CD14-positive monocyte (primary cell): ENCODE data around the gene STX8. TPM values are rescaled to one million over a fixed set of nuclear protein-coding genes. Genes with fewer than 3 reads are reported as not detected.

Source experiments
- DNase-seq, 3 donors: peaks; one replicate each; pipeline ENCODE4 v3.0.0-alpha.2; 2011 to 2022
- H2AFZ ChIP-seq: 2 replicates; pipeline ENCODE4 v1.6.0; 2012; ENCODE audit warnings: mild to moderate bottlenecking, low read depth, low read length, inconsistent platforms; ENCODE audit not compliant: insufficient read depth, poor library complexity, severe bottlenecking
- H3K27ac ChIP-seq, 2 donors: 1 replicate in 1 of 2; 2 replicates in 1 of 2; pipeline ENCODE4 v1.5.1; 2012 to 2013; ENCODE audit warnings: low read length in 2 of 2, control low read depth in 1 of 2, inconsistent platforms in 1 of 2, low read depth in 1 of 2, mild to moderate bottlenecking in 1 of 2
- H3K27me3 ChIP-seq, 2 donors: one replicate each; pipeline versions ENCODE4 v1.6.0 to v1.6.1; 2011 to 2013; ENCODE audit warnings: low read length in 2 of 2; ENCODE audit not compliant: control insufficient read depth in 2 of 2, insufficient read depth in 2 of 2
- H3K36me3 ChIP-seq, 2 donors: replicated peaks in 1 of 2; 1 replicate in 1 of 2; 2 replicates in 1 of 2; pipeline versions ENCODE4 v1.5.1 to v1.6.1; 2012 to 2013; ENCODE audit warnings: low read length in 2 of 2, control low read depth in 1 of 2, inconsistent platforms in 1 of 2, mild to moderate bottlenecking in 1 of 2; ENCODE audit not compliant: insufficient read depth in 2 of 2, control insufficient read depth in 1 of 2
- H3K4me1 ChIP-seq, 2 donors: 1 replicate in 1 of 2; 2 replicates in 1 of 2; pipeline versions ENCODE4 v1.5.1 to v1.6.1; 2012 to 2013; ENCODE audit warnings: low read length in 2 of 2, control low read depth in 1 of 2, inconsistent platforms in 1 of 2, mild to moderate bottlenecking in 1 of 2, moderate library complexity in 1 of 2; ENCODE audit not compliant: insufficient read depth in 2 of 2, control insufficient read depth in 1 of 2
- H3K4me2 ChIP-seq: replicated peaks from 2 replicates; pipeline ENCODE3; 2012; ENCODE audit warnings: low read length, moderate library complexity, mild to moderate bottlenecking; ENCODE audit not compliant: poor library complexity, severe bottlenecking; ENCODE audit errors: extremely low read depth
- H3K4me3 ChIP-seq, 3 experiments: fragments of 200-600 bp in 1 of 3; sonication (generic) in 1 of 3; replicated peaks in 1 of 3; 1 replicate in 2 of 3; 2 replicates in 1 of 3; pipeline ENCODE4 v1.5.1; 2011 to 2013; ENCODE audit warnings: low read length in 3 of 3, mild to moderate bottlenecking in 3 of 3, control low read depth in 2 of 3, low read depth in 2 of 3, inconsistent platforms in 1 of 3, moderate library complexity in 1 of 3
- H3K79me2 ChIP-seq: 2 replicates; pipeline ENCODE4 v1.6.0; 2012; ENCODE audit warnings: mild to moderate bottlenecking, control low read depth, inconsistent platforms, low read length, moderate library complexity; ENCODE audit not compliant: insufficient read depth
- H3K9ac ChIP-seq: 2 replicates; pipeline ENCODE4 v1.6.0; 2017; ENCODE audit warnings: low read length, mild to moderate bottlenecking; ENCODE audit not compliant: insufficient read depth, poor library complexity, severe bottlenecking
- H3K9me3 ChIP-seq, 2 donors: replicated peaks in 1 of 2; 1 replicate in 1 of 2; 2 replicates in 1 of 2; pipeline versions ENCODE4 v1.5.1 to v1.6.1; 2012 to 2013; ENCODE audit warnings: low read length in 2 of 2, control low read depth in 1 of 2; ENCODE audit not compliant: control insufficient read depth in 1 of 2, insufficient read depth in 1 of 2
- H4K20me1 ChIP-seq: 2 replicates; pipeline ENCODE4 v1.6.0; 2012; ENCODE audit warnings: mild to moderate bottlenecking, low read length, control low read depth, moderate library complexity; ENCODE audit not compliant: insufficient read depth
- H3K27ac Mint-ChIP-seq, 7 donors: one replicate each; pipeline ENCODE4 v1.8.0; 2020; ENCODE audit warnings: mild to moderate bottlenecking in 7 of 7, mixed read lengths in 7 of 7, moderate library complexity in 6 of 7, inconsistent platforms in 2 of 7
- H3K27me3 Mint-ChIP-seq, 3 donors: one replicate each; pipeline ENCODE4 v1.8.0; 2021 to 2022; ENCODE audit warnings: low read depth in 3 of 3, mild to moderate bottlenecking in 3 of 3, mixed read lengths in 3 of 3, moderate library complexity in 3 of 3, inconsistent platforms in 1 of 3
- H3K36me3 Mint-ChIP-seq, 2 donors: one replicate each; pipeline ENCODE4 v1.8.0; 2020; ENCODE audit warnings: mixed read lengths in 2 of 2, inconsistent platforms in 1 of 2, mild to moderate bottlenecking in 1 of 2
- H3K4me1 Mint-ChIP-seq: one replicate; pipeline ENCODE4 v1.8.0; 2020; ENCODE audit warnings: mild to moderate bottlenecking, mixed read lengths
- H3K4me3 Mint-ChIP-seq, 2 donors: one replicate each; pipeline ENCODE4 v1.8.0; 2020; ENCODE audit warnings: mild to moderate bottlenecking in 2 of 2, mixed read lengths in 2 of 2, moderate library complexity in 1 of 2
- H3K9me3 Mint-ChIP-seq, 7 donors: one replicate each; pipeline ENCODE4 v1.8.0; 2020 to 2022; ENCODE audit warnings: mixed read lengths in 7 of 7, mild to moderate bottlenecking in 6 of 7, moderate library complexity in 6 of 7, inconsistent platforms in 2 of 7
- CTCF ChIP-seq: fragments of 200-600 bp; IDR thresholded peaks from one replicate; pipeline ENCODE4 v1.8.0; 2022; ENCODE audit warnings: antibody characterized with exemption, mild to moderate bottlenecking
- WGBS: methylation state at CpG from one replicate; pipeline ENCODE4 v1.1.5; 2013; ENCODE audit warnings: missing lambda C conversion rate; ENCODE audit not compliant: insufficient coverage; 5-methylcytosine and 5-hydroxymethylcytosine counted together
- intact Hi-C, 2 donors: fragments of 100-400 bp; cut with micrococcal nuclease; formaldehyde crosslinking; loops; one replicate each; pipeline versions ENCODE4 v1.15.0 to v1.15.1; 2023
- polyA plus RNA-seq, 3 donors: library from polyadenylated mRNA; depleted of rRNA in 1 of 3; unstranded in 2 of 3; stranded (reverse) in 1 of 3; fragments of 300-500 nt in 2 of 3; fragments of >200 nt in 1 of 3; fragmentation: Illumina TruSeq in 2 of 3; gene quantifications; 1 replicate in 2 of 3; 2 replicates in 1 of 3; pipeline ENCODE4 v1.2.3, GENCODE V29; 2012 to 2021

Gene STX8
- polyA plus RNA-seq, 3 donors: 44.4 to 170 (median 142) TPM

- Histone ChIP-seq H3K27ac (no peak overlapping the region), H3K9me3 (no peaks in the 10 kb centered on the region), H3K79me2 (no peaks in the 10 kb centered on the region), H3K27me3 (no peaks in the 10 kb centered on the region), H3K9ac (no peak overlapping the region), H4K20me1 (no peaks in the 10 kb centered on the region), H3K4me1 (no peaks in the 10 kb centered on the region), H3K4me3 (no peak overlapping the region), H3K4me2 (no peak overlapping the region), H3K36me3 (no peaks in the 10 kb centered on the region), H2AFZ (no peak overlapping the region)
- peaks cover 8% of the 10 kb centered on the region for H3K4me1 Mint-ChIP-seq
- H3K9me3 Mint-ChIP-seq: peaks cover 0 to 2% (median 0%) of the 10 kb centered on the region in 7 donors
- DNase-seq: peak in 2 of 3 donors; percentile 8 to 20
- intact Hi-C loops: no loop called here
- no peak overlapping the region for H3K4me3 Mint-ChIP-seq
- H3K36me3 Mint-ChIP-seq: peaks cover 3 to 9% of the 10 kb centered on the region in 2 donors
- H3K27ac Mint-ChIP-seq: peak overlapping the region in 1 of 7 donors; percentile 75
- H3K27me3 Mint-ChIP-seq: peaks cover 0 to 2% (median 2%) of the 10 kb centered on the region in 3 donors
- peak; percentile 3 for TF ChIP-seq CTCF
- WGBS: 46% methylated on average over 9 of the region's 19 CpGs
These were observed 318.6 kb downstream of the STX8 start for GRCh38 chr17:9256751-9257629.

GRCh38 chr17:9256361-9256750 is 319.3 kb downstream of the STX8 start:
- Mint-ChIP-seq H3K9me3 (peaks cover 0 to 2% (median 0%) of the 10 kb centered on the region in 7 donors), H3K27me3 (peaks cover 0 to 2% (median 0%) of the 10 kb centered on the region in 3 donors), H3K4me3 (no peak overlapping the region), H3K27ac (no peak overlapping the region), H3K36me3 (peaks cover 3 to 9% of the 10 kb centered on the region in 2 donors), H3K4me1 (peaks cover 8% of the 10 kb centered on the region)
- H3K4me1 ChIP-seq: no peaks in the 10 kb centered on the region
- no peaks in the 10 kb centered on the region for H3K9me3 ChIP-seq
- no peak overlapping the region for H2AFZ ChIP-seq
- 68% methylated on average over 5 of the region's 6 CpGs for WGBS
- no peaks in the 10 kb centered on the region for H3K27me3 ChIP-seq
- no peak for DNase-seq
- H3K36me3 ChIP-seq: no peaks in the 10 kb centered on the region
- H3K79me2 ChIP-seq: no peaks in the 10 kb centered on the region
- no peak overlapping the region for H3K9ac ChIP-seq
- no peak overlapping the region for H3K27ac ChIP-seq
- no peak overlapping the region for H3K4me2 ChIP-seq
- intact Hi-C loops: no loop called here
- no peak overlapping the region for H3K4me3 ChIP-seq
- no peaks in the 10 kb centered on the region for H4K20me1 ChIP-seq
- TF ChIP-seq CTCF: peak; percentile 44
